Calu3 (cell line): Measurements from ENCODE around the gene OR13J1. TPM values are rescaled to one million over a fixed set of nuclear protein-coding genes. Genes with fewer than 3 reads are reported as not detected.

Experiments used
- BruUV-seq: library from RNA; stranded (reverse); fragments of 400-500 nt; replicated peaks from 2 replicates; lab custom pipeline; 2021; lab: Mats Ljungman, UMichigan
- CTCF ChIA-PET: fragments of 300-600 bp; sonication (Branson Sonifier 250); formaldehyde crosslinking; loops from one replicate; lab custom pipeline; 2022; ENCODE audit warnings: antibody characterized with exemption; lab: Charles Lee
- DNase-seq: peaks from one replicate; pipeline ENCODE4 v3.0.0; 2022
- H3K27ac Mint-ChIP-seq: one replicate; pipeline ENCODE4 v1.8.0; 2022; ENCODE audit warnings: mixed read lengths; ENCODE audit not compliant: unreplicated experiment
- H3K27me3 Mint-ChIP-seq: one replicate; pipeline ENCODE4 v1.8.0; 2022; ENCODE audit warnings: mixed read lengths; ENCODE audit not compliant: unreplicated experiment
- H3K36me3 Mint-ChIP-seq: one replicate; pipeline ENCODE4 v1.8.0; 2022; ENCODE audit warnings: mild to moderate bottlenecking, moderate library complexity, mixed read lengths; ENCODE audit not compliant: insufficient read depth, unreplicated experiment
- H3K4me1 Mint-ChIP-seq: one replicate; pipeline ENCODE4 v1.8.0; 2022; ENCODE audit warnings: mild to moderate bottlenecking, low read depth, mixed read lengths; ENCODE audit not compliant: unreplicated experiment
- H3K4me3 Mint-ChIP-seq: one replicate; pipeline ENCODE4 v1.8.0; 2022; ENCODE audit warnings: mild to moderate bottlenecking, low read depth, moderate library complexity, mixed read lengths; ENCODE audit not compliant: unreplicated experiment
- H3K9me3 Mint-ChIP-seq: one replicate; pipeline ENCODE4 v1.8.0; 2022; ENCODE audit warnings: low read depth, mixed read lengths; ENCODE audit not compliant: unreplicated experiment
- CTCF ChIP-seq: fragments of 200-600 bp; IDR thresholded peaks from one replicate; pipeline ENCODE4 v1.8.0; 2022; ENCODE audit warnings: antibody characterized with exemption; ENCODE audit not compliant: unreplicated experiment
- intact Hi-C: fragments of 100-400 bp; cut with micrococcal nuclease; formaldehyde crosslinking; loops from one replicate; pipeline ENCODE4 v1.10.0; 2022; ENCODE audit not compliant: unreplicated experiment
- total RNA-seq: library from RNA; stranded (reverse); gene quantifications from 2 replicates; pipeline ENCODE4 v1.2.3, GENCODE V29; 2022

Gene OR13J1
- total RNA-seq, 1 experiment from 2014 or later, result not detected

GRCh38 chr9:35845824-35846771, 24.1 kb downstream of the OR13J1 start:
- DNase-seq, result no peak
- Mint-ChIP-seq H3K27me3 (no peaks in the 10 kb centered on the region), H3K4me1 (peaks cover 11% of the 10 kb centered on the region), H3K36me3 (no peaks in the 10 kb centered on the region), H3K9me3 (no peaks in the 10 kb centered on the region), H3K27ac (no peak overlapping the region), H3K4me3 (no peak overlapping the region)
- CTCF ChIA-PET, result no interaction called here
- intact Hi-C loops, result no loop called here
- no TSS peak for BruUV-seq
- TF ChIP-seq CTCF, result no peak

GRCh38 chr9:35844628-35845270, 25.5 kb downstream of the OR13J1 start:
- no peak for TF ChIP-seq CTCF

DNA sequence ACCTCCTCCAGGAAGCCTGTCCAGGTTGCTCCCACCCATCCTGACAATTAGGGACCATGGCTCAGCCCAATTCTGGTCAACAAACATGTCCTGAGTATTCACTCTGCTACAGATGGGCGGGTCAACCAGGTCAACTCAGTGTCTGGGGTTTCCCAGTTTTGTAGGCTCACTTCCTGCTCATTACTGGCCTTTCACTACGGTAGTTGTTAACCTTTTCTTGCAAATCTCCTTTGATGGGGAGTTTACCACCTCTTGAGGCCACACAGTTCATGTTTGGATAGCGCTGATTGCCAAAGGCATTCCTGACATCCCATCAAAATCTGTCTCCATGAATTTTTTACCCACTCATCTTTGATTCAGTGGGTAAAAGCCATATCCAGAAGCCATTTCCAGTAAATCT, 27.4 kb downstream of the OR13J1 start:
- intact Hi-C loops, result no loop called here
- BruUV-seq, result no TSS peak
- Mint-ChIP-seq H3K4me1 (peaks cover 11% of the 10 kb centered on the region), H3K36me3 (no peaks in the 10 kb centered on the region), H3K4me3 (no peak overlapping the region), H3K9me3 (no peaks in the 10 kb centered on the region), H3K27ac (no peak overlapping the region), H3K27me3 (peaks cover 17% of the 10 kb centered on the region)
- CTCF ChIA-PET, result interaction anchor here (0.5 kb wide), 1 partner anchor 66 kb away, joined by 4 read pairs; no protein-coding TSS in a partner anchor
- TF ChIP-seq CTCF, result no peak
- no peak for DNase-seq

More at GRCh38 chr9:35844628-35845270, 25.5 kb downstream of the OR13J1 start:
- peak; percentile 52 for DNase-seq
- Mint-ChIP-seq H3K27me3 (peaks cover 4% of the 10 kb centered on the region), H3K36me3 (no peaks in the 10 kb centered on the region), H3K4me1 (peaks cover 11% of the 10 kb centered on the region), H3K9me3 (no peaks in the 10 kb centered on the region), H3K4me3 (no peak overlapping the region), H3K27ac (peak overlapping the region; percentile 10)
- CTCF ChIA-PET, result interaction anchor here (0.9 kb wide), 1 partner anchor 33 kb away, joined by 3 read pairs; the partner anchor contains the start of gene SPAG8
- intact Hi-C loops, result no loop called here
- BruUV-seq, result no TSS peak

- H3K4me1 Mint-ChIP-seq, result peaks cover 11% of the 10 kb centered on the region
- intact Hi-C loops, result no loop called here
- no peaks in the 10 kb centered on the region for H3K9me3 Mint-ChIP-seq
- no peak overlapping the region for H3K27ac Mint-ChIP-seq
- H3K36me3 Mint-ChIP-seq, result no peaks in the 10 kb centered on the region
- no peak for TF ChIP-seq CTCF
- no TSS peak for BruUV-seq
- H3K4me3 Mint-ChIP-seq, result no peak overlapping the region
- peaks cover 17% of the 10 kb centered on the region for H3K27me3 Mint-ChIP-seq
- CTCF ChIA-PET, result interaction anchor here (0.5 kb wide), 1 partner anchor 65 kb away, joined by 4 read pairs; no protein-coding TSS in a partner anchor
- no peak for DNase-seq
Measured at GRCh38 chr9:35842020-35842745, 28.0 kb downstream of the OR13J1 start.
